Mononuclear cell (primary cell): ENCODE measurements around the gene CASP7. TPM values are rescaled to one million over a fixed set of nuclear protein-coding genes. Genes with fewer than 3 reads are reported as not detected.

Experiments used
- H3K27me3 ChIP-seq: 2 replicates; pipeline ENCODE4 v1.6.0; 2011; ENCODE audit warnings: low read length, control low read depth; ENCODE audit not compliant: insufficient read depth
- H3K4me1 ChIP-seq: 2 replicates; pipeline ENCODE4 v1.5.1; 2011; ENCODE audit warnings: mild to moderate bottlenecking, low read length, control low read depth; ENCODE audit not compliant: insufficient read depth
- H3K4me3 ChIP-seq: 2 replicates; pipeline ENCODE4 v1.5.1; 2011; ENCODE audit warnings: mild to moderate bottlenecking, low read length, moderate library complexity
- H3K9me3 ChIP-seq: 2 replicates; pipeline ENCODE4 v1.5.1; 2011; ENCODE audit warnings: low read depth, mild to moderate bottlenecking, control low read depth, low read length
- total RNA-seq: library from RNA; depleted of rRNA; stranded (reverse); fragments of >200 nt; gene quantifications from one replicate; pipeline ENCODE4 v1.2.3, GENCODE V29; 2012

CASP7 gene
- total RNA-seq, 1 donor = 21.3 TPM

- H3K4me1 ChIP-seq = no peaks in the 10 kb centered on the region
- H3K9me3 ChIP-seq = no peaks in the 10 kb centered on the region
- no peak overlapping the region for H3K4me3 ChIP-seq
- no peaks in the 10 kb centered on the region for H3K27me3 ChIP-seq
Observed at GRCh38 chr10:113713640-113713982, 33.9 kb downstream of the CASP7 start.

- Histone ChIP-seq H3K4me1 (no peaks in the 10 kb centered on the region), H3K27me3 (no peaks in the 10 kb centered on the region), H3K9me3 (no peaks in the 10 kb centered on the region), H3K4me3 (no peak overlapping the region)
Observed at GRCh38 chr10:113716109-113716910, 36.6 kb downstream of the CASP7 start.

GRCh38 chr10:113718969-113719822 lies 39.5 kb downstream of the CASP7 start:
- no peak overlapping the region for H3K4me3 ChIP-seq
- no peaks in the 10 kb centered on the region for H3K9me3 ChIP-seq
- no peaks in the 10 kb centered on the region for H3K27me3 ChIP-seq
- no peaks in the 10 kb centered on the region for H3K4me1 ChIP-seq

- Histone ChIP-seq H3K4me1 (no peaks in the 10 kb centered on the region), H3K27me3 (no peaks in the 10 kb centered on the region), H3K4me3 (no peak overlapping the region), H3K9me3 (no peaks in the 10 kb centered on the region)
Observed at GRCh38 chr10:113720386-113720785, 40.7 kb downstream of the CASP7 start.

GRCh38 chr10:113732160-113732881 lies 52.6 kb downstream of the CASP7 start:
- H3K27me3 ChIP-seq = no peaks in the 10 kb centered on the region
- H3K4me3 ChIP-seq = no peak overlapping the region
- no peaks in the 10 kb centered on the region for H3K9me3 ChIP-seq
- H3K4me1 ChIP-seq = no peaks in the 10 kb centered on the region

GRCh38 chr10:113732966-113733365 lies 53.3 kb downstream of the CASP7 start:
- Histone ChIP-seq H3K9me3 (no peaks in the 10 kb centered on the region), H3K4me1 (no peaks in the 10 kb centered on the region), H3K4me3 (no peak overlapping the region), H3K27me3 (no peaks in the 10 kb centered on the region)

GRCh38 chr10:113733635-113734034 lies 53.9 kb downstream of the CASP7 start:
- Histone ChIP-seq H3K4me3 (no peak overlapping the region), H3K4me1 (no peaks in the 10 kb centered on the region), H3K27me3 (no peaks in the 10 kb centered on the region), H3K9me3 (no peaks in the 10 kb centered on the region)

GRCh38 chr10:113735913-113736312 lies 56.2 kb downstream of the CASP7 start:
- no peaks in the 10 kb centered on the region for H3K27me3 ChIP-seq
- H3K4me3 ChIP-seq = no peak overlapping the region
- H3K9me3 ChIP-seq = no peaks in the 10 kb centered on the region
- H3K4me1 ChIP-seq = no peaks in the 10 kb centered on the region

GRCh38 chr10:113736576-113736975 lies 56.9 kb downstream of the CASP7 start:
- Histone ChIP-seq H3K4me3 (no peak overlapping the region), H3K9me3 (no peaks in the 10 kb centered on the region), H3K27me3 (no peaks in the 10 kb centered on the region), H3K4me1 (no peaks in the 10 kb centered on the region)

- no peaks in the 10 kb centered on the region for H3K27me3 ChIP-seq
- no peaks in the 10 kb centered on the region for H3K9me3 ChIP-seq
- no peak overlapping the region for H3K4me3 ChIP-seq
- no peaks in the 10 kb centered on the region for H3K4me1 ChIP-seq
Observed at GRCh38 chr10:113739031-113739430, 59.3 kb downstream of the CASP7 start.

GRCh38 chr10:113739577-113739976 lies 59.9 kb downstream of the CASP7 start:
- no peaks in the 10 kb centered on the region for H3K4me1 ChIP-seq
- H3K4me3 ChIP-seq = no peak overlapping the region
- H3K27me3 ChIP-seq = no peaks in the 10 kb centered on the region
- H3K9me3 ChIP-seq = no peaks in the 10 kb centered on the region

GRCh38 chr10:113740850-113741249 lies 61.1 kb downstream of the CASP7 start:
- H3K4me3 ChIP-seq = no peak overlapping the region
- no peaks in the 10 kb centered on the region for H3K9me3 ChIP-seq
- no peaks in the 10 kb centered on the region for H3K27me3 ChIP-seq
- no peaks in the 10 kb centered on the region for H3K4me1 ChIP-seq

- Histone ChIP-seq H3K27me3 (no peaks in the 10 kb centered on the region), H3K4me3 (no peak overlapping the region), H3K9me3 (no peaks in the 10 kb centered on the region), H3K4me1 (no peaks in the 10 kb centered on the region)
Observed at GRCh38 chr10:113742466-113742865, 62.8 kb downstream of the CASP7 start.

GRCh38 chr10:113743594-113743993 lies 63.9 kb downstream of the CASP7 start:
- no peaks in the 10 kb centered on the region for H3K27me3 ChIP-seq
- no peaks in the 10 kb centered on the region for H3K4me1 ChIP-seq
- H3K4me3 ChIP-seq = no peak overlapping the region
- H3K9me3 ChIP-seq = no peaks in the 10 kb centered on the region

- Histone ChIP-seq H3K4me1 (no peaks in the 10 kb centered on the region), H3K4me3 (no peak overlapping the region), H3K9me3 (no peaks in the 10 kb centered on the region), H3K27me3 (no peaks in the 10 kb centered on the region)
Observed at GRCh38 chr10:113745374-113745773, 65.7 kb downstream of the CASP7 start.
